ENCODE data around the gene SPC24. TPM values are rescaled to one million over a fixed set of nuclear protein-coding genes. Genes with fewer than 3 reads are reported as not detected.

SPC24 gene
- total RNA-seq, 4 donors from 2014 or later, result 2.6 to 47.4 TPM; not detected in 2

DNA sequence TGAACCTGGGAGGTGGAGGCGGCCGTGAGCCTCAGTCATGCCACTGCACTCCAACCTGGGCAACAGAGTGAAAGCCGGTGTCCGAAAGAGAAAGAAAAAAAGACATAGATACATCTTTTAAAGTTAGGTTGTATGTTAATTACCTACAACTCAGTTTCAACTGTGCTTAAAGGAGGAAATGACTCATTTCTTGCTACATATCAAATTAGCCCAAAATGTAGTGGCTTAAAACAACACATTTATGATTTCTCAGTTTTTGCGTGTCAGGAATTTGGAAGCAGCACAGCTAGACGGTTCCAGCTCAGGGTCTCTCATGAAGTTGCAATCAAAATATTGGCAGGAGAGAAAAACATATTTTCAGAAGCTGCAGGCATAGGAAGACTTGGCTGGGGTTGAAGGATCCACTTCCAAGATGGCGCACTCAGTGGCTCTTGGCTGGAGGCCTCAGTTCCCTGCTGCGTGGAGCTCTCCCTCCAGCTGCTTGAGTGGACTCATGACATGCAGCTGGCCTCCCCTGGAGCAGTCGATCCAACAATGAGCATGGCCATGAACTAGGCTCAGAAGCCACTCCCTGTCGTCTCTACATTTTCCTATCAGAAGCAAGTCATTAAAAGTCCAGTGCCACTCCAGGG is 59.3 kb downstream of the SPC24 start:
- no peak overlapping the region for H3K4me3 ChIP-seq
- in situ Hi-C loops (cut with MboI; ENCODE audit: low pct_ligation_motif_present in 1 of 4, low pct_unique_long_range_greater_than_20kb in 1 of 4, low sequenced_read_pairs in 3 of 4) (no loop called here), intact Hi-C loops (cut with DNase I; ENCODE audit: low total_unique reads) (no loop called here)
- no peaks in the 10 kb centered on the region for H3K9me3 ChIP-seq
- H3K36me3 ChIP-seq, result peaks cover 0 to 15% (median 3%) of the 10 kb centered on the region in 4 donors
- WGBS, 2 donors (ENCODE audit: low coverage in 1 of 2), result 58 to 66% methylated on average over 5 to 10 of the region's 10 CpGs
- peak; percentile 33 for DNase-seq
- H3K27me3 ChIP-seq, result no peaks in the 10 kb centered on the region
- TF ChIP-seq, protein P1, sequence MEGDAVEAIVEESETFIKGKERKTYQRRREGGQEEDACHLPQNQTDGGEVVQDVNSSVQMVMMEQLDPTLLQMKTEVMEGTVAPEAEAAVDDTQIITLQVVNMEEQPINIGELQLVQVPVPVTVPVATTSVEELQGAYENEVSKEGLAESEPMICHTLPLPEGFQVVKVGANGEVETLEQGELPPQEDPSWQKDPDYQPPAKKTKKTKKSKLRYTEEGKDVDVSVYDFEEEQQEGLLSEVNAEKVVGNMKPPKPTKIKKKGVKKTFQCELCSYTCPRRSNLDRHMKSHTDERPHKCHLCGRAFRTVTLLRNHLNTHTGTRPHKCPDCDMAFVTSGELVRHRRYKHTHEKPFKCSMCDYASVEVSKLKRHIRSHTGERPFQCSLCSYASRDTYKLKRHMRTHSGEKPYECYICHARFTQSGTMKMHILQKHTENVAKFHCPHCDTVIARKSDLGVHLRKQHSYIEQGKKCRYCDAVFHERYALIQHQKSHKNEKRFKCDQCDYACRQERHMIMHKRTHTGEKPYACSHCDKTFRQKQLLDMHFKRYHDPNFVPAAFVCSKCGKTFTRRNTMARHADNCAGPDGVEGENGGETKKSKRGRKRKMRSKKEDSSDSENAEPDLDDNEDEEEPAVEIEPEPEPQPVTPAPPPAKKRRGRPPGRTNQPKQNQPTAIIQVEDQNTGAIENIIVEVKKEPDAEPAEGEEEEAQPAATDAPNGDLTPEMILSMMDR (IDR thresholded peaks at IDR 0.05), result no peak
- peak in 2 of 3 donors; percentile 11 to 22 for TF ChIP-seq POLR2AphosphoS5 (IDR thresholded peaks at IDR 0.05)
- peak overlapping the region; percentile 90 to 98 (median 97) for H3K27ac ChIP-seq
- H3K4me1 ChIP-seq, result peaks cover 9 to 53% (median 45%) of the 10 kb centered on the region in 4 donors

Other genes starting within 250 kb of the SPC24 start
- 100 to 1,000 TPM in 1 of 4 donors, 10 to 100 TPM in 3; 23.6 to 134 (median 58.4) TPM for gene YIPF2, start 227.1 kb downstream of the SPC24 start, total RNA-seq
- gene TIMM29, start 227.0 kb downstream of the SPC24 start, total RNA-seq, result 10 to 100 TPM; 40.0 to 45.3 (median 43.2) TPM
- gene SMARCA4, start 194.8 kb downstream of the SPC24 start, total RNA-seq, result 100 to 1,000 TPM in 3 of 4 donors, 10 to 100 TPM in 1; 81.9 to 460 (median 118) TPM
- 100 to 1,000 TPM in 2 of 4 donors, 10 to 100 TPM in 2; 26.4 to 275 (median 109) TPM for gene LDLR, start 66.3 kb downstream of the SPC24 start, total RNA-seq
- gene KANK2, start 41.8 kb upstream of the SPC24 start, total RNA-seq, result 100 to 1,000 TPM; 145 to 339 (median 243) TPM
- not detected for gene ANGPTL8, start 83.8 kb upstream of the SPC24 start, total RNA-seq
- gene DOCK6, start 106.7 kb upstream of the SPC24 start, total RNA-seq, result 100 to 1,000 TPM in 1 of 4 donors, 10 to 100 TPM in 3; 66.4 to 268 (median 78.4) TPM
- gene TSPAN16, start 140.4 kb upstream of the SPC24 start, total RNA-seq, result not detected
- gene RAB3D, start 183.9 kb upstream of the SPC24 start, total RNA-seq, result 10 to 100 TPM; 16.5 to 41.1 (median 18.6) TPM
- gene TMEM205, start 190.5 kb upstream of the SPC24 start, total RNA-seq, result 100 to 1,000 TPM in 2 of 4 donors, 10 to 100 TPM in 2; 18.7 to 163 (median 88.4) TPM
- gene CCDC159, start 190.7 kb upstream of the SPC24 start, total RNA-seq, result 1,000 to 10,000 TPM in 1 of 4 donors, 10 to 100 TPM in 3; 13.8 to 1,153 (median 26.1) TPM
- gene PLPPR2, start 199.7 kb upstream of the SPC24 start, total RNA-seq, result 10 to 100 TPM in 2 of 4 donors, 1 to 10 TPM in 2; 6.3 to 51.7 (median 11.5) TPM
- gene SWSAP1, start 218.9 kb upstream of the SPC24 start, total RNA-seq, result 10 to 100 TPM in 1 of 4 donors, 1 to 10 TPM in 3; 2.1 to 11.1 (median 2.6) TPM
- 10 to 100 TPM in 1 of 4 donors, 1 to 10 TPM in 3; 2.3 to 24.3 (median 6.4) TPM for gene EPOR, start 228.5 kb upstream of the SPC24 start, total RNA-seq

Data from transverse colon (tissue), 4 donors.